WTC11 (cell line): ENCODE results near the gene ANXA11.

Experiments
- ETV6 ChIP-seq: sonication (generic); formaldehyde crosslinking; IDR thresholded peaks from 2 replicates; pipeline ENCODE4 v1.8.1; 2022; ENCODE audit warnings: mild to moderate bottlenecking, missing genetic modification reagents
- GABPB1 ChIP-seq: sonication (generic); formaldehyde crosslinking; IDR thresholded peaks from 2 replicates; pipeline ENCODE4 v1.8.1; 2023; ENCODE audit warnings: mild to moderate bottlenecking, missing genetic modification reagents
- GRHL2 ChIP-seq: fragments of 250-450 bp; sonication (Bioruptor Pico); IDR thresholded peaks from 2 replicates; pipeline ENCODE4 v1.8.0; 2022; ENCODE audit warnings: mild to moderate bottlenecking, moderate library complexity; ENCODE audit not compliant: insufficient replicate concordance, severe bottlenecking
- NFYB ChIP-seq: sonication (generic); formaldehyde crosslinking; conservative IDR thresholded peaks from 2 replicates; pipeline ENCODE4 v1.8.0; 2022; ENCODE audit warnings: low read depth, missing genetic modification reagents
- SP1 ChIP-seq: sonication (generic); formaldehyde crosslinking; conservative IDR thresholded peaks from 2 replicates; pipeline ENCODE4 v1.8.1; 2022; ENCODE audit warnings: missing genetic modification reagents
- TCF7 ChIP-seq: sonication (generic); formaldehyde crosslinking; IDR thresholded peaks from 2 replicates; pipeline ENCODE4 v1.8.0; 2022; ENCODE audit warnings: mild to moderate bottlenecking, low read depth, missing genetic modification reagents, moderate library complexity
- ZBTB21 ChIP-seq: sonication (generic); formaldehyde crosslinking; IDR thresholded peaks from 2 replicates; pipeline ENCODE4 v1.8.1; 2023; ENCODE audit warnings: mild to moderate bottlenecking, missing genetic modification reagents, borderline replicate concordance
- ZNF121 ChIP-seq: sonication (generic); formaldehyde crosslinking; IDR thresholded peaks from 2 replicates; pipeline ENCODE4 v1.8.0; 2023; ENCODE audit warnings: missing genetic modification reagents
- TF ChIP-seq, protein P1 (sequence below): fragments of 200-600 bp; IDR thresholded peaks from 2 replicates; pipeline ENCODE4 v1.8.0; 2022; ENCODE audit warnings: antibody characterized with exemption
- TF ChIP-seq, protein P2 (sequence below): sonication (generic); formaldehyde crosslinking; IDR thresholded peaks from 2 replicates; pipeline ENCODE4 v1.8.0; 2022; ENCODE audit warnings: mild to moderate bottlenecking, missing genetic modification reagents
- TF ChIP-seq, protein P3 (sequence below): sonication (generic); formaldehyde crosslinking; IDR thresholded peaks from 2 replicates; pipeline ENCODE4 v1.8.1; 2022; ENCODE audit warnings: low read depth, missing genetic modification reagents, borderline replicate concordance
- TF ChIP-seq, protein P4 (sequence below): sonication (generic); formaldehyde crosslinking; IDR thresholded peaks from 2 replicates; pipeline ENCODE4 v1.8.0; 2022; ENCODE audit warnings: mild to moderate bottlenecking, missing genetic modification reagents
- TF ChIP-seq, protein P5 (sequence below): sonication (generic); formaldehyde crosslinking; IDR thresholded peaks from 2 replicates; pipeline ENCODE4 v1.8.0; 2023; ENCODE audit warnings: mild to moderate bottlenecking, missing genetic modification reagents

DNA sequence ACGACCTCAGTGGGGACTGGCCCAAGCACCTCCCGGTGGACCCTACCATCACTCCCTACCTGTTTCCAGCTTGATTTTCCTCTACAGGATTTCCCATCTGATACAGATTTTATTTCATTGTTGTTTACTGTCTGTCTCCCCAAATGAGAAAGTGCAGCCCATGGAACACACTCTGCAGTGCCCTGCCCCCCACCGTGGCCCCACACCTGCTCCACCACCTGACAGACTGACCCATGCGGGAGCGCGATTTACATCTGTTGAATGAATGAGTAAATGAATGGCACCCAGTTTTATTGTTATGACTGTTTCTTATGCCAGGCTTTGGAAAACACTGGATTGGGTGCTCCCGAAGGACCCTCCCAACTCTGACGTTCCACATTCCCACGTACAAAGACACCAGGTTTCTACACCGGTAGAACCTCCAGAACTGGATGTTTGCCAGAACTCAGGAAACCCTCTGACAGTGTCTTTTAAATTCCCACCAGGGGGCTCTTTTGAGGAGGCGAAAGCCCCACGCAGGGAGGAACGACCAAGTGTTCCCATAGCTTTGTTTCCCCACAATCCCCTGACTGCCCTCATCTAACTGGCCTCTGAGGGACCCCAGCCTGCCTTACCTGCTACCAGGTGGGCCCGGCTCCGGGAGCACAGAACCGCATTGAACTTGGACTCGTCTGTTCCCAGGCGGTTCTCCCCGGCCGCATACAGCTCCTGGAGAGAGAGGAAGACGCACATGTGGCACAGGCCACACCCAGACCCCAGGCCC, 43.8 kb downstream of the ANXA11 start:
- TF ChIP-seq SP1 (no peak), ZNF121 (CRISPR knock-in tag) (no peak), TCF7 (no peak), GABPB1 (CRISPR knock-in tag) (no peak), ZBTB21 (CRISPR knock-in tag) (no peak), ETV6 (no peak), NFYB (CRISPR knock-in tag) (no peak), GRHL2 (CRISPR knock-in tag) (no peak)
- TF ChIP-seq, protein P1, sequence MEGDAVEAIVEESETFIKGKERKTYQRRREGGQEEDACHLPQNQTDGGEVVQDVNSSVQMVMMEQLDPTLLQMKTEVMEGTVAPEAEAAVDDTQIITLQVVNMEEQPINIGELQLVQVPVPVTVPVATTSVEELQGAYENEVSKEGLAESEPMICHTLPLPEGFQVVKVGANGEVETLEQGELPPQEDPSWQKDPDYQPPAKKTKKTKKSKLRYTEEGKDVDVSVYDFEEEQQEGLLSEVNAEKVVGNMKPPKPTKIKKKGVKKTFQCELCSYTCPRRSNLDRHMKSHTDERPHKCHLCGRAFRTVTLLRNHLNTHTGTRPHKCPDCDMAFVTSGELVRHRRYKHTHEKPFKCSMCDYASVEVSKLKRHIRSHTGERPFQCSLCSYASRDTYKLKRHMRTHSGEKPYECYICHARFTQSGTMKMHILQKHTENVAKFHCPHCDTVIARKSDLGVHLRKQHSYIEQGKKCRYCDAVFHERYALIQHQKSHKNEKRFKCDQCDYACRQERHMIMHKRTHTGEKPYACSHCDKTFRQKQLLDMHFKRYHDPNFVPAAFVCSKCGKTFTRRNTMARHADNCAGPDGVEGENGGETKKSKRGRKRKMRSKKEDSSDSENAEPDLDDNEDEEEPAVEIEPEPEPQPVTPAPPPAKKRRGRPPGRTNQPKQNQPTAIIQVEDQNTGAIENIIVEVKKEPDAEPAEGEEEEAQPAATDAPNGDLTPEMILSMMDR = peak; percentile 17; the same call in 1 of the 2 replicates
- TF ChIP-seq, protein P2, sequence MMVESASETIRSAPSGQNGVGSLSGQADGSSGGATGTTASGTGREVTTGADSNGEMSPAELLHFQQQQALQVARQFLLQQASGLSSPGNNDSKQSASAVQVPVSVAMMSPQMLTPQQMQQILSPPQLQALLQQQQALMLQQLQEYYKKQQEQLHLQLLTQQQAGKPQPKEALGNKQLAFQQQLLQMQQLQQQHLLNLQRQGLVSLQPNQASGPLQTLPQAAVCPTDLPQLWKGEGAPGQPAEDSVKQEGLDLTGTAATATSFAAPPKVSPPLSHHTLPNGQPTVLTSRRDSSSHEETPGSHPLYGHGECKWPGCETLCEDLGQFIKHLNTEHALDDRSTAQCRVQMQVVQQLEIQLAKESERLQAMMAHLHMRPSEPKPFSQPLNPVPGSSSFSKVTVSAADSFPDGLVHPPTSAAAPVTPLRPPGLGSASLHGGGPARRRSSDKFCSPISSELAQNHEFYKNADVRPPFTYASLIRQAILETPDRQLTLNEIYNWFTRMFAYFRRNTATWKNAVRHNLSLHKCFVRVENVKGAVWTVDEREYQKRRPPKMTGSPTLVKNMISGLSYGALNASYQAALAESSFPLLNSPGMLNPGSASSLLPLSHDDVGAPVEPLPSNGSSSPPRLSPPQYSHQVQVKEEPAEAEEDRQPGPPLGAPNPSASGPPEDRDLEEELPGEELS (CRISPR knock-in tag) = no peak
- TF ChIP-seq, protein P3, sequence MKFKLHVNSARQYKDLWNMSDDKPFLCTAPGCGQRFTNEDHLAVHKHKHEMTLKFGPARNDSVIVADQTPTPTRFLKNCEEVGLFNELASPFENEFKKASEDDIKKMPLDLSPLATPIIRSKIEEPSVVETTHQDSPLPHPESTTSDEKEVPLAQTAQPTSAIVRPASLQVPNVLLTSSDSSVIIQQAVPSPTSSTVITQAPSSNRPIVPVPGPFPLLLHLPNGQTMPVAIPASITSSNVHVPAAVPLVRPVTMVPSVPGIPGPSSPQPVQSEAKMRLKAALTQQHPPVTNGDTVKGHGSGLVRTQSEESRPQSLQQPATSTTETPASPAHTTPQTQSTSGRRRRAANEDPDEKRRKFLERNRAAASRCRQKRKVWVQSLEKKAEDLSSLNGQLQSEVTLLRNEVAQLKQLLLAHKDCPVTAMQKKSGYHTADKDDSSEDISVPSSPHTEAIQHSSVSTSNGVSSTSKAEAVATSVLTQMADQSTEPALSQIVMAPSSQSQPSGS (CRISPR knock-in tag) = no peak
- TF ChIP-seq, protein P4, sequence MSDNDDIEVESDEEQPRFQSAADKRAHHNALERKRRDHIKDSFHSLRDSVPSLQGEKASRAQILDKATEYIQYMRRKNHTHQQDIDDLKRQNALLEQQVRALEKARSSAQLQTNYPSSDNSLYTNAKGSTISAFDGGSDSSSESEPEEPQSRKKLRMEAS (CRISPR knock-in tag) = no peak
- TF ChIP-seq, protein P5, sequence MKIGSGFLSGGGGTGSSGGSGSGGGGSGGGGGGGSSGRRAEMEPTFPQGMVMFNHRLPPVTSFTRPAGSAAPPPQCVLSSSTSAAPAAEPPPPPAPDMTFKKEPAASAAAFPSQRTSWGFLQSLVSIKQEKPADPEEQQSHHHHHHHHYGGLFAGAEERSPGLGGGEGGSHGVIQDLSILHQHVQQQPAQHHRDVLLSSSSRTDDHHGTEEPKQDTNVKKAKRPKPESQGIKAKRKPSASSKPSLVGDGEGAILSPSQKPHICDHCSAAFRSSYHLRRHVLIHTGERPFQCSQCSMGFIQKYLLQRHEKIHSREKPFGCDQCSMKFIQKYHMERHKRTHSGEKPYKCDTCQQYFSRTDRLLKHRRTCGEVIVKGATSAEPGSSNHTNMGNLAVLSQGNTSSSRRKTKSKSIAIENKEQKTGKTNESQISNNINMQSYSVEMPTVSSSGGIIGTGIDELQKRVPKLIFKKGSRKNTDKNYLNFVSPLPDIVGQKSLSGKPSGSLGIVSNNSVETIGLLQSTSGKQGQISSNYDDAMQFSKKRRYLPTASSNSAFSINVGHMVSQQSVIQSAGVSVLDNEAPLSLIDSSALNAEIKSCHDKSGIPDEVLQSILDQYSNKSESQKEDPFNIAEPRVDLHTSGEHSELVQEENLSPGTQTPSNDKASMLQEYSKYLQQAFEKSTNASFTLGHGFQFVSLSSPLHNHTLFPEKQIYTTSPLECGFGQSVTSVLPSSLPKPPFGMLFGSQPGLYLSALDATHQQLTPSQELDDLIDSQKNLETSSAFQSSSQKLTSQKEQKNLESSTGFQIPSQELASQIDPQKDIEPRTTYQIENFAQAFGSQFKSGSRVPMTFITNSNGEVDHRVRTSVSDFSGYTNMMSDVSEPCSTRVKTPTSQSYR (CRISPR knock-in tag) = no peak
